Pancreas (tissue), 10 donors: ENCODE measurements around the gene SGMS1. TPM values are rescaled to one million over a fixed set of nuclear protein-coding genes. Genes with fewer than 3 reads are reported as not detected.

Experiments used
- ATAC-seq, 4 donors: fragments of 200-7000 bp; cut with Tn5 transposase; one replicate each; pipeline versions ENCODE4 v1.8.0 to v1.9.1; 2020; ENCODE audit warnings: mild to moderate bottlenecking in 4 of 4, moderate library complexity in 4 of 4
- DNase-seq, 6 donors: peaks; one replicate each; pipeline ENCODE4 v3.0.0-alpha.2; 2020
- FAIRE-seq: peaks from 2 replicates; lab custom pipeline; 2012; peaks lifted over from hg19 to GRCh38; lab: Jason Lieb, UNC
- H3K27ac ChIP-seq, 4 donors: fragments of 200-600 bp; sonication (generic); 1 replicate in 3 of 4; 2 replicates in 1 of 4; pipeline versions ENCODE4 v1.5.0 to v1.8.0; 2020
- H3K27me3 ChIP-seq, 4 donors: fragments of 200-600 bp; one replicate each; pipeline ENCODE4 v1.8.0; 2021
- H3K36me3 ChIP-seq, 3 donors: fragments of 200-600 bp; sonication (generic) in 1 of 3; one replicate each; pipeline versions ENCODE4 v1.5.0 to v1.8.0; 2020 to 2021
- H3K4me1 ChIP-seq, 3 donors: fragments of 200-600 bp; one replicate each; pipeline ENCODE4 v1.8.0; 2021
- H3K4me3 ChIP-seq, 4 donors: fragments of 200-600 bp; sonication (generic) in 2 of 4; one replicate each; pipeline versions ENCODE4 v1.5.0 to v1.8.0; 2020 to 2021
- H3K9me3 ChIP-seq, 4 donors: fragments of 200-600 bp; one replicate each; pipeline ENCODE4 v1.8.0; 2021
- CTCF ChIP-seq, 4 donors: fragments of 200-600 bp; sonication (generic) in 3 of 4; IDR thresholded peaks; one replicate each; pipeline versions ENCODE4 v1.5.0 to v1.8.0; 2021; ENCODE audit warnings: antibody characterized with exemption in 4 of 4
- WGBS, 2 donors: extraction: QIAGEN DNeasy Blood & Tissue Kit; methylation state at CpG; one replicate each; pipeline ENCODE4 v1.1.7; 2013; 5-methylcytosine and 5-hydroxymethylcytosine counted together
- intact Hi-C, 3 donors: fragments of 100-400 bp; cut with DNase I; formaldehyde crosslinking; loops; one replicate each; pipeline versions ENCODE4 v1.11.1 to v1.14.2; 2022
- polyA plus RNA-seq, 2 donors: library from polyadenylated mRNA; stranded (reverse); fragments of 200-250 nt; gene quantifications; one replicate each; pipeline ENCODE4 v1.2.3, GENCODE V29; 2013
- total RNA-seq, 6 donors: library from RNA; stranded (reverse); fragmentation: NEBNext Ultra II Directional in 4 of 6; extraction: Animal tissue kit (Norgen Biotek cat#: 25700) in 4 of 6; gene quantifications; one replicate each; pipeline versions ENCODE4 v1.2.1 to v1.2.4, GENCODE V29; 2021 to 2023
- donor health status: healthy with polysubstance abuse.
- donor health status: DM: no; HTN: no; CAD: no; lungs with moderate emphysema.
- donor health status: DM: no; HTN: no; CAD: no.
- donor health status: control.
- donor health status: control.
- donor health status: Bipolar disorder and iron deficiency.
- donor health status: DM: yes; HTN: yes; CAD: no.
- donor health status: DM: no; HTN: no; CAD: no.
- donor health status: DM: no; HTN: no; CAD: no.
- donor health status: DM: yes; HTN: yes; CAD: no.

Gene SGMS1
- total and polyA plus RNA-seq, 8 donors, result 4.8 to 21.6 (median 13.2) TPM

GRCh38 chr10:50625649-50626132 lies 1.9 kb upstream of the SGMS1 start:
- H3K4me3 ChIP-seq, result peak overlapping the region; percentile 88 to 93 (median 90)
- TF ChIP-seq CTCF (IDR thresholded peaks at IDR 0.05), result no peak
- no peaks in the 10 kb centered on the region for H3K27me3 ChIP-seq
- FAIRE-seq (no peak), DNase-seq (no peak), ATAC-seq (no peak)
- H3K4me1 ChIP-seq, result peaks cover 6 to 10% (median 8%) of the 10 kb centered on the region in 3 donors
- WGBS, 2 donors, result 2% methylated on average over 6 of the region's 6 CpGs
- H3K9me3 ChIP-seq, result no peaks in the 10 kb centered on the region
- H3K27ac ChIP-seq, result peak overlapping the region; percentile 88 to 99 (median 96)
- H3K36me3 ChIP-seq, result no peaks in the 10 kb centered on the region
- intact Hi-C loops, result no loop called here

DNA sequence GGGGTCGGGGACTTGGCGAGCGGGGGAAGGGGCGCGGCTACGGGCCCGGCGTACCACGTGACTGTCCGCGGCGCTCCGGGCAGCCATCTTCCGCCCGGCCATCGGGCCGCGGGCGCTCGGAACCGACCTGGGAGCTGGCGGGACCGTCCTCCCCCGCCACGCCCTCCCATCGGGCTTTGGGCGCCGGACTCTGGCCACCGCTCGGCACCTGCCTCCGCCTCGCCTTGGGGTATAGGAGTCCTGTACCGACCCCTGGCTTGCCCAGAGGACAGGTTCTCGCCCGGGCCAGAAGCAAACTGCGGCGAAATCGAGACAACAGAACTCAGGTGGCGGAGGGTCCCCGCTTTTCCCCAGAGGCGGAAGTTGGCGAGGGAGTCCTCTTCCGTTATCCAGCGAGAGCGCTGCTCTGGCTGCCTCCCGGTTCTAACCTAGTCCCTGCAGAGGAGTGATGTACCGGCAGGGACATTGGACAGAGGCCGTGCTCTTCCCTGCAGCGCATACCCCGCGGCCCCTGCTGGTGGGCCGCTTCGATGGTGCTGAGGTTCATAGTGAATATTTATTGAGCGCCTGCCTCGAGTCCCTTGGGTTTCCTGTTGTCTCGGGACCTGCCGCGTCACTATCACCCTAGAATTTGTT lies 1.2 kb upstream of the SGMS1 start:
- no peaks in the 10 kb centered on the region for H3K9me3 ChIP-seq
- FAIRE-seq, result no peak
- DNase-seq, result peak in 2 of 6 donors; percentile 64 to 76
- WGBS, 2 donors, result 0% methylated on average over 56 to 58 of the region's 58 CpGs
- H3K27ac ChIP-seq, result peak overlapping the region; percentile 88 to 99 (median 96)
- ATAC-seq, result peak; percentile 65 to 74 (median 70)
- intact Hi-C loops, result no loop called here
- no peaks in the 10 kb centered on the region for H3K27me3 ChIP-seq
- peak overlapping the region; percentile 88 to 93 (median 90) for H3K4me3 ChIP-seq
- peak; percentile 7 to 24 (median 18) for TF ChIP-seq CTCF (IDR thresholded peaks at IDR 0.05)
- no peaks in the 10 kb centered on the region for H3K36me3 ChIP-seq
- H3K4me1 ChIP-seq, result peaks cover 6 to 12% (median 10%) of the 10 kb centered on the region in 3 donors

- H3K36me3 ChIP-seq, result no peaks in the 10 kb centered on the region
- WGBS, 2 donors, result 0 to 1% methylated on average over 46 of the region's 46 CpGs
- no peak for FAIRE-seq
Observed at GRCh38 chr10:50624413-50624865, 683 bp upstream of the SGMS1 start.

GRCh38 chr10:50622706-50623662 lies 772 bp downstream of the SGMS1 start:
- H3K27me3 ChIP-seq, result no peaks in the 10 kb centered on the region
- no peaks in the 10 kb centered on the region for H3K9me3 ChIP-seq
- TF ChIP-seq CTCF (IDR thresholded peaks at IDR 0.05), result no peak
- WGBS, 2 donors, result 0 to 1% methylated on average over 69 to 88 of the region's 88 CpGs
- ATAC-seq (peak; percentile 4 to 8 (median 6)), FAIRE-seq (no peak), DNase-seq (peak; percentile 49 to 83 (median 68))
- intact Hi-C loops, result no loop called here
- H3K27ac ChIP-seq, result peak overlapping the region; percentile 88 to 99 (median 96)
- H3K36me3 ChIP-seq, result no peaks in the 10 kb centered on the region
- H3K4me3 ChIP-seq, result peak overlapping the region; percentile 88 to 93 (median 90)
- H3K4me1 ChIP-seq, result peaks cover 6 to 22% (median 15%) of the 10 kb centered on the region in 3 donors

More at GRCh38 chr10:50624413-50624865, 683 bp upstream of the SGMS1 start:
- Histone ChIP-seq H3K27me3 (no peaks in the 10 kb centered on the region), H3K27ac (peak overlapping the region; percentile 88 to 99 (median 96)), H3K4me3 (peak overlapping the region; percentile 88 to 93 (median 90)), H3K4me1 (peaks cover 6 to 12% (median 11%) of the 10 kb centered on the region in 3 donors), H3K9me3 (no peaks in the 10 kb centered on the region)
- intact Hi-C loops, result no loop called here
- peak; percentile 77 to 88 (median 85) for ATAC-seq
- peak; percentile 97 to 99 (median 98) for DNase-seq
- TF ChIP-seq CTCF (IDR thresholded peaks at IDR 0.05), result no peak
